Trophoblast cell (in vitro differentiated cells and primary cell): Measurements from ENCODE around the gene PCSK6.

Experiments used
- DNase-seq, 2 donors: peaks; one replicate each; pipeline ENCODE4 v3.0.0-alpha.2; 2016
- H2AFZ ChIP-seq: 2 replicates; pipeline ENCODE4 v1.6.1; 2013; ENCODE audit warnings: low read length, moderate library complexity, mild to moderate bottlenecking; ENCODE audit not compliant: insufficient read depth, poor library complexity
- H2AK5ac ChIP-seq: 2 replicates; pipeline ENCODE4 v1.6.1; 2013; ENCODE audit warnings: mild to moderate bottlenecking, low read length
- H2BK120ac ChIP-seq: 2 replicates; pipeline ENCODE4 v1.6.1; 2013; ENCODE audit warnings: low read length, mild to moderate bottlenecking, moderate library complexity; ENCODE audit not compliant: insufficient read depth, poor library complexity
- H2BK12ac ChIP-seq: 2 replicates; pipeline ENCODE4 v1.6.1; 2013; ENCODE audit warnings: mild to moderate bottlenecking, low read length, moderate library complexity
- H2BK5ac ChIP-seq: 2 replicates; pipeline ENCODE4 v1.6.1; 2013; ENCODE audit warnings: low read length, low read depth, moderate library complexity, mild to moderate bottlenecking; ENCODE audit not compliant: poor library complexity
- H3K14ac ChIP-seq: 2 replicates; pipeline ENCODE4 v1.6.1; 2013; ENCODE audit warnings: mild to moderate bottlenecking, low read length
- H3K18ac ChIP-seq: 2 replicates; pipeline ENCODE4 v1.6.1; 2013; ENCODE audit warnings: mild to moderate bottlenecking, low read length
- H3K23ac ChIP-seq: 2 replicates; pipeline ENCODE4 v1.6.1; 2013; ENCODE audit warnings: low read length
- H3K27ac ChIP-seq: 2 replicates; pipeline ENCODE4 v1.5.1; 2013; ENCODE audit warnings: low read depth, mild to moderate bottlenecking, inconsistent platforms, low read length, moderate library complexity
- H3K27me3 ChIP-seq: 2 replicates; pipeline ENCODE4 v1.6.1; 2013; ENCODE audit warnings: inconsistent platforms, mild to moderate bottlenecking, low read length, moderate library complexity; ENCODE audit not compliant: insufficient read depth
- H3K36me3 ChIP-seq, 2 experiments: 1 replicate in 1 of 2; 2 replicates in 1 of 2; pipeline ENCODE4 v1.6.1; 2013; ENCODE audit warnings: low read length in 2 of 2, mild to moderate bottlenecking in 2 of 2, moderate library complexity in 1 of 2; ENCODE audit not compliant: insufficient read depth in 2 of 2, control insufficient read depth in 1 of 2
- H3K4ac ChIP-seq: 2 replicates; pipeline ENCODE4 v1.6.1; 2013; ENCODE audit warnings: low read depth, mild to moderate bottlenecking, low read length, moderate library complexity
- H3K4me1 ChIP-seq, 2 experiments: 1 replicate in 1 of 2; 2 replicates in 1 of 2; pipeline ENCODE4 v1.6.1; 2013; ENCODE audit warnings: low read length in 2 of 2, mild to moderate bottlenecking in 2 of 2, moderate library complexity in 1 of 2; ENCODE audit not compliant: insufficient read depth in 2 of 2, control insufficient read depth in 1 of 2
- H3K4me2 ChIP-seq: 2 replicates; pipeline ENCODE4 v1.6.1; 2013; ENCODE audit warnings: inconsistent platforms, mild to moderate bottlenecking, low read length, moderate library complexity
- H3K4me3 ChIP-seq: 2 replicates; pipeline ENCODE4 v1.5.1; 2013; ENCODE audit warnings: mild to moderate bottlenecking, low read depth, low read length, inconsistent platforms
- H3K79me1 ChIP-seq: one replicate; pipeline ENCODE4 v1.6.1; 2013; ENCODE audit warnings: low read length
- H3K79me2 ChIP-seq: 2 replicates; pipeline ENCODE4 v1.6.1; 2013; ENCODE audit warnings: low read length, mild to moderate bottlenecking; ENCODE audit not compliant: control insufficient read depth, insufficient read depth, poor library complexity
- H3K9ac ChIP-seq: 2 replicates; pipeline ENCODE4 v1.6.1; 2013; ENCODE audit warnings: mild to moderate bottlenecking, low read length
- H3K9me3 ChIP-seq: 2 replicates; pipeline ENCODE4 v1.6.1; 2013; ENCODE audit warnings: low read depth, mild to moderate bottlenecking, control low read depth, inconsistent platforms, low read length; ENCODE audit not compliant: insufficient read depth
- H4K12ac ChIP-seq: 2 replicates; pipeline ENCODE4 v1.6.1; 2013; ENCODE audit warnings: low read depth, mild to moderate bottlenecking, low read length, moderate library complexity
- H4K8ac ChIP-seq: 2 replicates; pipeline ENCODE4 v1.6.1; 2013; ENCODE audit warnings: low read depth, mild to moderate bottlenecking, low read length, moderate library complexity
- H4K91ac ChIP-seq: one replicate; pipeline ENCODE4 v1.6.1; 2013; ENCODE audit warnings: low read depth, mild to moderate bottlenecking, low read length, moderate library complexity
- WGBS: extraction: QIAGEN DNeasy Blood & Tissue Kit; methylation state at CpG from one replicate; pipeline ENCODE4 v1.1.7; 2013; ENCODE audit warnings: missing lambda C conversion rate; ENCODE audit not compliant: insufficient read length, insufficient coverage; ENCODE audit errors: extremely low coverage; 5-methylcytosine and 5-hydroxymethylcytosine counted together

Gene PCSK6

DNA sequence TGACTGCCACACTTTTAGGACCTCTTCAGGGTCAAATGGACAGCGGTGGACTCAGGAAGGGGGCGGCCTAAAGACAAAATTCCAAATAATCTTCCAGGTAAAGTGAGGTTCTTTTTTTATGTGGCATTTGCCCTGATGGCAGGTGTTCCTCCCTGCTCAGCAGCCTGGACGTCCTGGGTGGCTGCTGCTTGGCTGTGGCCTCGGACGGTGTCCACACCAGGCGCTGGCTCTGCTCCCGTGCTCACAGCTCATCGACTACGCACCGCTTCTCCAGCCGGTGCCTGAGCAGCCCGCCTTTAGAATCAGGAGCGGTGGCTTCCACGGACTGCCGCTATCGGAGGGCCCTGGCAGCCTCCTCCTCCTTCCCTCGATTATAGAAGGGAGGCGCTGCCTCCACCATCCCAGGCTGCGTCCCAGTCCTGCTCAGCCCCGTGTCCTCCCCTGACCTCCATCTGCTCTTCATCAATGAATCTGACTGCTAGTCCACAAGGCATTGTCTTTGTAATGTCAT is 41.9 kb downstream of the PCSK6 start:
- no peak for DNase-seq
- H3K27me3 ChIP-seq: no peaks in the 10 kb centered on the region
- no peak overlapping the region for H3K27ac ChIP-seq
- H3K79me1 ChIP-seq: no peaks in the 10 kb centered on the region
- H3K9me3 ChIP-seq: no peaks in the 10 kb centered on the region
- no peak overlapping the region for H3K14ac ChIP-seq
- no peak overlapping the region for H3K18ac ChIP-seq
- H2BK120ac ChIP-seq: no peak overlapping the region
- H3K4me2 ChIP-seq: no peak overlapping the region
- H3K79me2 ChIP-seq: no peaks in the 10 kb centered on the region
- no peak overlapping the region for H3K4me3 ChIP-seq
- H4K8ac ChIP-seq: no peak overlapping the region
- no peak overlapping the region for H3K23ac ChIP-seq
- no peak overlapping the region for H2AFZ ChIP-seq
- no peak overlapping the region for H3K9ac ChIP-seq
- H2AK5ac ChIP-seq: no peak overlapping the region
- H3K4me1 ChIP-seq: peaks cover 2% of the 10 kb centered on the region in 2 experiments
- no peak overlapping the region for H2BK12ac ChIP-seq
- H4K12ac ChIP-seq: no peak overlapping the region
- no peak overlapping the region for H3K4ac ChIP-seq
- H4K91ac ChIP-seq: no peak overlapping the region
- no peak overlapping the region for H2BK5ac ChIP-seq
- H3K36me3 ChIP-seq: no peaks in the 10 kb centered on the region
- no CpG with 5 or more reads among the region's 20 CpGs for WGBS

- Histone ChIP-seq H3K23ac (no peak overlapping the region), H3K4ac (no peak overlapping the region), H3K4me1 (peaks cover 2% of the 10 kb centered on the region in 2 experiments), H4K12ac (no peak overlapping the region), H2AFZ (no peak overlapping the region), H3K4me2 (no peak overlapping the region), H3K27ac (no peak overlapping the region), H3K4me3 (no peak overlapping the region), H2BK12ac (no peak overlapping the region), H3K79me2 (no peaks in the 10 kb centered on the region), H3K9ac (no peak overlapping the region), H2BK5ac (no peak overlapping the region), H3K27me3 (no peaks in the 10 kb centered on the region), H3K14ac (no peak overlapping the region), H2AK5ac (no peak overlapping the region), H4K8ac (no peak overlapping the region), H3K36me3 (no peaks in the 10 kb centered on the region), H4K91ac (no peak overlapping the region), H2BK120ac (no peak overlapping the region), H3K18ac (no peak overlapping the region), H3K9me3 (no peaks in the 10 kb centered on the region), H3K79me1 (no peaks in the 10 kb centered on the region)
- no peak for DNase-seq
- WGBS: no CpG with 5 or more reads among the region's 2 CpGs
Observed at GRCh38 chr15:101447168-101447533, 42.4 kb downstream of the PCSK6 start.

DNA sequence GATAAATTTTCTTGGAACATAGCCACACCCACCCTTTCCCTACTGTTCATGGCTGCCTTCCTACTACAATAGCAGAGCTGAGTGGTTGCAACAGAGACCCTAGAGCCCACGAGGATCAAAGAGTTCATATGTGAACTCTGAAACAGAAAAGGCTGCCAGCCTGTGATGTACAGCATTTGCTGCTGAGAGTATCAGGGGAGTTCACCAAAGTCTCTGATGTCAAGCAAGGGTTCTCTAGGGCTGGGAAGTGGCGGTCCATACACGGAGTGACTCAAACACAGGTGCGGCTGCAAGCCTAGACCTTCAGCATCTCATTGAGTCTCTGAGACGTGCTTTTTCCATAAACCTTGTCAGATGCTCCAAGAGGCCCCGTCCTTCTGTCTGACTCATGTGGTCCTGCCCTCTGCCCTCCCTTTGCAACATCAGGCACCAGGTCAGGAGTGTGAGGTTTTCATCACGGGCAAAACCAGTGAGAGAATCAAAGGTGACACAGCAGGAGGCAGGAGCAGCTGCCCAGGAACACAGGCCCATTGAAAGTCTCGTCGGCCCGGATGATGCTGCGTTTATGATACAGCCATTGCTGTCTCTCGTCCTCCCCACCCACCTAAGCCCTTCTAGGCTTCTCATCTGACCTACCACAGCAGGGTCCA is 42.9 kb downstream of the PCSK6 start:
- H3K79me1 ChIP-seq: no peaks in the 10 kb centered on the region
- no peak overlapping the region for H2AK5ac ChIP-seq
- H3K27me3 ChIP-seq: no peaks in the 10 kb centered on the region
- H2BK12ac ChIP-seq: no peak overlapping the region
- H3K36me3 ChIP-seq: no peaks in the 10 kb centered on the region
- H3K9me3 ChIP-seq: no peaks in the 10 kb centered on the region
- H3K4me2 ChIP-seq: no peak overlapping the region
- H3K23ac ChIP-seq: no peak overlapping the region
- DNase-seq: peak in 1 of 2 donors; percentile 47
- H2AFZ ChIP-seq: no peak overlapping the region
- no peak overlapping the region for H2BK120ac ChIP-seq
- H3K14ac ChIP-seq: no peak overlapping the region
- H3K18ac ChIP-seq: no peak overlapping the region
- no CpG with 5 or more reads among the region's 12 CpGs for WGBS
- no peak overlapping the region for H2BK5ac ChIP-seq
- no peak overlapping the region for H3K4me3 ChIP-seq
- H3K79me2 ChIP-seq: no peaks in the 10 kb centered on the region
- no peak overlapping the region for H3K27ac ChIP-seq
- no peak overlapping the region for H3K4ac ChIP-seq
- H4K12ac ChIP-seq: no peak overlapping the region
- H4K91ac ChIP-seq: no peak overlapping the region
- peaks cover 2% of the 10 kb centered on the region in 2 experiments for H3K4me1 ChIP-seq
- H4K8ac ChIP-seq: no peak overlapping the region
- H3K9ac ChIP-seq: no peak overlapping the region

DNA sequence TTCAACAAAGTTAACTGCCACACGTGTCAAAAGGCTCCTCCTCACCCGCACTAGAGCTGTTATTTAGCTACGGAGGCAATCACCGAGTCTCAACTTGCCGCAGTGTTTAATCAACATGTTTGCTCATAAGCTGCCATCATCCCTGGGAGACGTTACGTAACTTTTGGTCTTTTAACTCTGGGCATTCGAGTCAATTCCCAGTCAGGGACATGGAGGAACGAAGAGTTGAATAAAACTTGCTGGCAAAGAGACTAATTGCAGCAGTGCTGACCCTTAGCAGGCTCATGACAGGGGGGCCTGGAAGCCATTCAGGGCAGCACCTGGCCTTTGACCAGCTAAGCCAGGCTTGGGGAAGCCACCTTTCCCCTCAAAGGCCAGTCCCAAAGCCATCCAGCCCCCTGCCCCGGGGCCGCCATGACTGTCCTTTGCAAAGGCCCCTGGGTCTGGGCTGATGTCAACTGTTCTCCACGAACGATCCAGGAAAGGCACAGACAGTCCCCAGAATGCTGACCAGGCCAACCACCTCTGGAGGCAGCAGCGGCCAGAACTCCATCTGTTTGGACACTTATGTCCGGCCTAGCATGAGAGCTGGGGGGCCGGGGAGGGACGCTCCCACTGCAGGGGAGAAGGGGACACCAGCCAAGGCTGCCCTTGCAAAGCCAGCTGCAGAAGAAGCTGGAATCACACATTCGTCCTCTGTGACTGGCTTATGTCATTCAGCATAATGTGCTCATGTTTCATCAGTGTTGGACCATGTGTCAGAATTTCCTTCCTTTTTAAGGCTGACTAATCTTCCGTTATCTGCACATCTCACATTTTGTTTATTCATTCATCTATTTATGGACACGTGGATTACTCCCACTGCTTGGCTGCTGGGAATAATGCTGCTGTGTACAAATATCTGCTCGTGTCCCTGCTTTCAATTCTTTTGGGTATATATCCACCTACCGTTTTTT is 43.7 kb downstream of the PCSK6 start:
- Histone ChIP-seq H2BK5ac (no peak overlapping the region), H3K4me1 (no peaks in the 10 kb centered on the region), H3K27me3 (no peaks in the 10 kb centered on the region), H3K27ac (no peak overlapping the region), H3K9ac (no peak overlapping the region), H3K18ac (no peak overlapping the region), H4K8ac (no peak overlapping the region), H3K14ac (no peak overlapping the region), H3K36me3 (no peaks in the 10 kb centered on the region), H3K79me1 (no peaks in the 10 kb centered on the region), H3K4me3 (no peak overlapping the region), H4K12ac (no peak overlapping the region), H3K79me2 (no peaks in the 10 kb centered on the region), H2BK120ac (no peak overlapping the region), H3K4ac (no peak overlapping the region), H4K91ac (no peak overlapping the region), H3K9me3 (no peaks in the 10 kb centered on the region), H2AK5ac (no peak overlapping the region), H3K23ac (no peak overlapping the region), H2AFZ (no peak overlapping the region), H3K4me2 (no peak overlapping the region), H2BK12ac (no peak overlapping the region)
- DNase-seq: peak in 1 of 2 donors; percentile 61
- WGBS: no CpG with 5 or more reads among the region's 22 CpGs
